Liver (tissue), 9 donors: ENCODE data around the gene TRAPPC3. TPM values are rescaled to one million over a fixed set of nuclear protein-coding genes. Genes with fewer than 3 reads are reported as not detected.

Experiments
- DNase-seq: peaks from one replicate; pipeline ENCODE4 v3.0.0-alpha.2; 2017; ENCODE audit warnings: low spot score
- H3K27ac ChIP-seq, 2 donors: one replicate each; pipeline ENCODE4 v1.7.0; 2013; ENCODE audit warnings: inconsistent platforms in 2 of 2, low read length in 2 of 2, control low read depth in 1 of 2, low read depth in 1 of 2, mild to moderate bottlenecking in 1 of 2
- H3K27me3 ChIP-seq, 4 donors: one replicate each; pipeline versions ENCODE4 v1.6.1 to v1.7.0; 2013; ENCODE audit warnings: low read length in 3 of 4, inconsistent platforms in 1 of 4, mild to moderate bottlenecking in 1 of 4, moderate library complexity in 1 of 4; ENCODE audit not compliant: control insufficient read depth in 4 of 4, insufficient read depth in 4 of 4
- H3K36me3 ChIP-seq, 4 donors: one replicate each; pipeline versions ENCODE4 v1.6.1 to v1.7.0; 2013; ENCODE audit warnings: low read length in 3 of 4, mild to moderate bottlenecking in 3 of 4, low read depth in 1 of 4, moderate library complexity in 1 of 4; ENCODE audit not compliant: control insufficient read depth in 4 of 4, insufficient read depth in 3 of 4
- H3K4me1 ChIP-seq, 4 donors: one replicate each; pipeline versions ENCODE4 v1.6.1 to v1.7.0; 2013; ENCODE audit warnings: low read length in 3 of 4, mild to moderate bottlenecking in 3 of 4, moderate library complexity in 1 of 4; ENCODE audit not compliant: control insufficient read depth in 4 of 4, insufficient read depth in 4 of 4
- H3K4me3 ChIP-seq, 3 donors: one replicate each; pipeline versions ENCODE4 v1.6.1 to v1.7.0; 2013; ENCODE audit warnings: low read length in 3 of 3, control low read depth in 1 of 3, low read depth in 1 of 3, mild to moderate bottlenecking in 1 of 3
- H3K9ac ChIP-seq, 2 donors: one replicate each; pipeline ENCODE4 v1.7.0; 2013; ENCODE audit warnings: low read length in 2 of 2, mild to moderate bottlenecking in 2 of 2, moderate library complexity in 2 of 2, control low read depth in 1 of 2, low read depth in 1 of 2
- H3K9me3 ChIP-seq, 4 donors: one replicate each; pipeline versions ENCODE4 v1.6.1 to v1.7.0; 2013; ENCODE audit warnings: low read length in 3 of 4; ENCODE audit not compliant: control insufficient read depth in 4 of 4
- EGR1 ChIP-seq, 2 donors: IDR thresholded peaks; 2 replicates each; pipeline ENCODE4 v1.6.1; 2016 to 2018; ENCODE audit warnings: antibody characterized with exemption in 2 of 2, low read depth in 2 of 2
- FOXA1 ChIP-seq: IDR thresholded peaks from 2 replicates; pipeline ENCODE4 v1.6.1; 2016; ENCODE audit warnings: antibody characterized with exemption
- FOXA2 ChIP-seq: IDR thresholded peaks from 2 replicates; pipeline ENCODE4 v1.6.1; 2016; ENCODE audit warnings: antibody characterized with exemption
- GABPA ChIP-seq, 2 donors: IDR thresholded peaks in 1 of 2; conservative IDR thresholded peaks in 1 of 2; 2 replicates each; pipeline ENCODE4 v1.6.1; 2016; ENCODE audit warnings: antibody characterized with exemption in 2 of 2, mild to moderate bottlenecking in 1 of 2, moderate library complexity in 1 of 2
- HNF4A ChIP-seq, 2 donors: conservative IDR thresholded peaks; 2 replicates each; pipeline ENCODE4 v1.6.1; 2016; ENCODE audit warnings: antibody characterized with exemption in 2 of 2, mild to moderate bottlenecking in 2 of 2
- HNF4G ChIP-seq: IDR thresholded peaks from 2 replicates; pipeline ENCODE4 v1.6.1; 2016; ENCODE audit warnings: antibody characterized with exemption
- JUND ChIP-seq, 2 donors: IDR thresholded peaks; 2 replicates each; pipeline ENCODE4 v1.6.1; 2016; ENCODE audit warnings: antibody characterized with exemption in 2 of 2
- NR2F2 ChIP-seq: IDR thresholded peaks from 2 replicates; pipeline ENCODE4 v1.6.1; 2016; ENCODE audit warnings: antibody characterized with exemption
- RAD21 ChIP-seq, 2 donors: IDR thresholded peaks; 2 replicates each; pipeline ENCODE4 v1.6.1; 2016; ENCODE audit warnings: antibody characterized with exemption in 2 of 2, mild to moderate bottlenecking in 2 of 2
- RXRA ChIP-seq, 2 donors: IDR thresholded peaks; 2 replicates each; pipeline ENCODE4 v1.6.1; 2017 to 2018; ENCODE audit warnings: antibody characterized with exemption in 2 of 2, mild to moderate bottlenecking in 1 of 2
- SP1 ChIP-seq: IDR thresholded peaks from 2 replicates; pipeline ENCODE4 v1.6.1; 2018; ENCODE audit warnings: antibody characterized with exemption, mild to moderate bottlenecking
- TAF1 ChIP-seq: conservative IDR thresholded peaks from 2 replicates; pipeline ENCODE4 v1.6.1; 2016; ENCODE audit warnings: antibody characterized with exemption, mild to moderate bottlenecking
- YY1 ChIP-seq: IDR thresholded peaks from 2 replicates; pipeline ENCODE4 v1.6.1; 2016; ENCODE audit warnings: antibody characterized with exemption, mild to moderate bottlenecking
- WGBS: extraction: QIAGEN DNeasy Blood & Tissue Kit; methylation state at CpG from one replicate; pipeline ENCODE4 v1.1.7; 2013; 5-methylcytosine and 5-hydroxymethylcytosine counted together
- polyA plus RNA-seq, 2 donors: library from polyadenylated mRNA; stranded (reverse) in 1 of 2; unstranded in 1 of 2; fragments of 200-250 nt in 1 of 2; fragments of >200 nt in 1 of 2; fragmentation: Nextera tagmentation in 1 of 2; extraction: Ambion mirVana in 1 of 2; gene quantifications; one replicate each; pipeline versions ENCODE4 v1.2.1 to v1.2.3, GENCODE V29; 2013 to 2015
- total RNA-seq, 2 donors: library from RNA; depleted of rRNA; stranded (reverse); fragments of >200 nt; gene quantifications; one replicate each; pipeline ENCODE4 v1.2.3, GENCODE V29; 2014
- TF ChIP-seq, protein P1 (sequence below): IDR thresholded peaks from 2 replicates; pipeline ENCODE4 v1.6.1; 2016; ENCODE audit warnings: antibody characterized with exemption
- TF ChIP-seq, protein P2 (sequence below): IDR thresholded peaks from 2 replicates; pipeline ENCODE4 v1.6.1; 2016; ENCODE audit warnings: antibody characterized with exemption
- TF ChIP-seq, protein P3 (sequence below): IDR thresholded peaks from 2 replicates; pipeline ENCODE4 v1.6.1; 2016; ENCODE audit warnings: antibody characterized with exemption
- TF ChIP-seq, protein P4 (sequence below): IDR thresholded peaks from 2 replicates; pipeline ENCODE4 v1.6.1; 2016; ENCODE audit warnings: antibody characterized with exemption, mild to moderate bottlenecking
- donor health status: healthy.
- donor health status: healthy.
- donor health status: healthy.
- donor health status: healthy.
- donor health status: healthy.

TRAPPC3 gene
- total and polyA plus RNA-seq, 4 donors, result 24.2 to 56.1 (median 30.4) TPM

DNA sequence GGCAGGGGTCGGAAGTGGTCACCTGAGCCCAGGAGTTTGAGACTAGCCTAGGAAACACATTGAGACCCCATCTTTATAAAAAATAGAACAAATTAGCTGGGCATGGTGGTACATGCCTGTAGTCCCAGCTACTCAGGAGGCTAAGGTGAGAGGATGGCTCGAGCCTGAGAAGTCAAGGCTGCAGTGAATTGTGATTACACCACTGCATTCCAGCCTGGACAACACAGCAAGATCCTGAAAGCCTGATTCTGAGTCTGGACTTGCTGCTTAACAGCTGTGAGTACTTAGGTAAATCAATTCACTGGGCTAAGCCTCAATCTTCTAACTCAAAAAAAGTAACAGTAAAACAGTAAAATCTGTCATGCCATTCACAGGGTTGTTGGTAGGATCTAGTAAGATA is 4.9 kb downstream of the TRAPPC3 start:
- H3K9ac ChIP-seq, result no peak overlapping the region
- H3K4me1 ChIP-seq, result peaks cover 3 to 15% (median 10%) of the 10 kb centered on the region in 4 donors
- H3K9me3 ChIP-seq, result no peaks in the 10 kb centered on the region
- 94% methylated on average over 2 of the region's 2 CpGs for WGBS
- no peak overlapping the region for H3K27ac ChIP-seq
- DNase-seq, result no peak
- no peak overlapping the region for H3K4me3 ChIP-seq
- TF ChIP-seq SP1, result no peak
- no peak for TF ChIP-seq HNF4G
- no peak for TF ChIP-seq EGR1 (IDR thresholded peaks at IDR 0.05; ENCODE audit: low read depth in 2 of 2)
- no peak for TF ChIP-seq TAF1
- no peak for TF ChIP-seq FOXA2
- TF ChIP-seq, protein P1, sequence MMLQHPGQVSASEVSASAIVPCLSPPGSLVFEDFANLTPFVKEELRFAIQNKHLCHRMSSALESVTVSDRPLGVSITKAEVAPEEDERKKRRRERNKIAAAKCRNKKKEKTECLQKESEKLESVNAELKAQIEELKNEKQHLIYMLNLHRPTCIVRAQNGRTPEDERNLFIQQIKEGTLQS, result no peak
- no peak for TF ChIP-seq FOXA1
- no peak for TF ChIP-seq JUND (IDR thresholded peaks at IDR 0.05)
- no peak for TF ChIP-seq GABPA (IDR thresholded peaks at IDR 0.05 in 1 of 2, conservative IDR thresholded peaks at IDR 0.05 in 1 of 2)
- TF ChIP-seq, protein P2, sequence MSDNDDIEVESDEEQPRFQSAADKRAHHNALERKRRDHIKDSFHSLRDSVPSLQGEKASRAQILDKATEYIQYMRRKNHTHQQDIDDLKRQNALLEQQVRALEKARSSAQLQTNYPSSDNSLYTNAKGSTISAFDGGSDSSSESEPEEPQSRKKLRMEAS, result no peak
- TF ChIP-seq YY1, result no peak
- TF ChIP-seq RXRA (IDR thresholded peaks at IDR 0.05), result no peak
- TF ChIP-seq HNF4A (conservative IDR thresholded peaks at IDR 0.05), result no peak
- H3K36me3 ChIP-seq, result peaks cover 0 to 9% (median 6%) of the 10 kb centered on the region in 4 donors
- no peaks in the 10 kb centered on the region for H3K27me3 ChIP-seq

DNA sequence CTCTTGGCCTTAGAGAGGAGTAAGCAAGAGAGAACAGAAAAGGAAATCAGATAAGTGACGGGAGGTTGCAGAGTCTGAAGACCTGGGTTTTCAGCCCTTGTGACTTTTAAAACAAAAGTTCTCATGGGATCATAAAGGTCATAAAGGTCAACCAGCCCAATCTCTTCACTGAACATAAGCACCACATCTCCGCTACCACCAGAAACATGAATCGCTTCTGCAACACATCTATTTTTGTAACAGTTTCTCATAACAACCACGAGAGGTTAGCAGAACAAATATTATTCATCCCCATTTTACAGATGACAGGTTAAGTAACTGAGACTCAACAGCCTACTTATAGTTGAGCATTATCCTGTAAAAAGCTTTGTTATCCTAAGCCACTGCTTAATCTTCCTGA is 5.9 kb downstream of the TRAPPC3 start:
- Histone ChIP-seq H3K27ac (no peak overlapping the region), H3K4me3 (no peak overlapping the region), H3K9ac (no peak overlapping the region), H3K4me1 (peaks cover 2 to 10% (median 6%) of the 10 kb centered on the region in 4 donors), H3K27me3 (no peaks in the 10 kb centered on the region), H3K36me3 (peaks cover 0 to 12% (median 9%) of the 10 kb centered on the region in 4 donors), H3K9me3 (no peaks in the 10 kb centered on the region)
- 93% methylated on average over 4 of the region's 4 CpGs for WGBS
- TF ChIP-seq FOXA1, result no peak
- no peak for TF ChIP-seq HNF4A (conservative IDR thresholded peaks at IDR 0.05)
- TF ChIP-seq, protein P3, sequence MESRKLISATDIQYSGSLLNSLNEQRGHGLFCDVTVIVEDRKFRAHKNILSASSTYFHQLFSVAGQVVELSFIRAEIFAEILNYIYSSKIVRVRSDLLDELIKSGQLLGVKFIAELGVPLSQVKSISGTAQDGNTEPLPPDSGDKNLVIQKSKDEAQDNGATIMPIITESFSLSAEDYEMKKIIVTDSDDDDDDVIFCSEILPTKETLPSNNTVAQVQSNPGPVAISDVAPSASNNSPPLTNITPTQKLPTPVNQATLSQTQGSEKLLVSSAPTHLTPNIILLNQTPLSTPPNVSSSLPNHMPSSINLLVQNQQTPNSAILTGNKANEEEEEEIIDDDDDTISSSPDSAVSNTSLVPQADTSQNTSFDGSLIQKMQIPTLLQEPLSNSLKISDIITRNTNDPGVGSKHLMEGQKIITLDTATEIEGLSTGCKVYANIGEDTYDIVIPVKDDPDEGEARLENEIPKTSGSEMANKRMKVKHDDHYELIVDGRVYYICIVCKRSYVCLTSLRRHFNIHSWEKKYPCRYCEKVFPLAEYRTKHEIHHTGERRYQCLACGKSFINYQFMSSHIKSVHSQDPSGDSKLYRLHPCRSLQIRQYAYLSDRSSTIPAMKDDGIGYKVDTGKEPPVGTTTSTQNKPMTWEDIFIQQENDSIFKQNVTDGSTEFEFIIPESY, result no peak
- no peak for TF ChIP-seq HNF4G
- TF ChIP-seq NR2F2, result no peak
- no peak for TF ChIP-seq JUND (IDR thresholded peaks at IDR 0.05)
- TF ChIP-seq, protein P2, result no peak
- TF ChIP-seq RAD21 (IDR thresholded peaks at IDR 0.05), result no peak
- TF ChIP-seq YY1, result no peak
- no peak for TF ChIP-seq EGR1 (IDR thresholded peaks at IDR 0.05; ENCODE audit: low read depth in 2 of 2)
- TF ChIP-seq RXRA (IDR thresholded peaks at IDR 0.05), result no peak
- TF ChIP-seq SP1, result no peak
- TF ChIP-seq, protein P4, sequence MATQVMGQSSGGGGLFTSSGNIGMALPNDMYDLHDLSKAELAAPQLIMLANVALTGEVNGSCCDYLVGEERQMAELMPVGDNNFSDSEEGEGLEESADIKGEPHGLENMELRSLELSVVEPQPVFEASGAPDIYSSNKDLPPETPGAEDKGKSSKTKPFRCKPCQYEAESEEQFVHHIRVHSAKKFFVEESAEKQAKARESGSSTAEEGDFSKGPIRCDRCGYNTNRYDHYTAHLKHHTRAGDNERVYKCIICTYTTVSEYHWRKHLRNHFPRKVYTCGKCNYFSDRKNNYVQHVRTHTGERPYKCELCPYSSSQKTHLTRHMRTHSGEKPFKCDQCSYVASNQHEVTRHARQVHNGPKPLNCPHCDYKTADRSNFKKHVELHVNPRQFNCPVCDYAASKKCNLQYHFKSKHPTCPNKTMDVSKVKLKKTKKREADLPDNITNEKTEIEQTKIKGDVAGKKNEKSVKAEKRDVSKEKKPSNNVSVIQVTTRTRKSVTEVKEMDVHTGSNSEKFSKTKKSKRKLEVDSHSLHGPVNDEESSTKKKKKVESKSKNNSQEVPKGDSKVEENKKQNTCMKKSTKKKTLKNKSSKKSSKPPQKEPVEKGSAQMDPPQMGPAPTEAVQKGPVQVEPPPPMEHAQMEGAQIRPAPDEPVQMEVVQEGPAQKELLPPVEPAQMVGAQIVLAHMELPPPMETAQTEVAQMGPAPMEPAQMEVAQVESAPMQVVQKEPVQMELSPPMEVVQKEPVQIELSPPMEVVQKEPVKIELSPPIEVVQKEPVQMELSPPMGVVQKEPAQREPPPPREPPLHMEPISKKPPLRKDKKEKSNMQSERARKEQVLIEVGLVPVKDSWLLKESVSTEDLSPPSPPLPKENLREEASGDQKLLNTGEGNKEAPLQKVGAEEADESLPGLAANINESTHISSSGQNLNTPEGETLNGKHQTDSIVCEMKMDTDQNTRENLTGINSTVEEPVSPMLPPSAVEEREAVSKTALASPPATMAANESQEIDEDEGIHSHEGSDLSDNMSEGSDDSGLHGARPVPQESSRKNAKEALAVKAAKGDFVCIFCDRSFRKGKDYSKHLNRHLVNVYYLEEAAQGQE, result no peak
- no peak for DNase-seq
